GM12878 (cell line): ENCODE results near the gene GABARAPL2. TPM values are rescaled to one million over a fixed set of nuclear protein-coding genes. Genes with fewer than 3 reads are reported as not detected.

ENCODE experiments used
- ATAC-seq: fragments of 200-7000 bp; cut with Tn5 transposase; 3 replicates; pipeline ENCODE4 v1.9.1; 2020; ENCODE audit warnings: mild to moderate bottlenecking, moderate library complexity
- BruUV-seq: library from RNA; stranded (reverse); fragments of 400-500 nt; replicated peaks from 2 replicates; lab custom pipeline; 2021; lab: Mats Ljungman, UMichigan
- CTCF ChIA-PET: fragments of 300-600 bp; sonication (Branson Sonifier 250); formaldehyde crosslinking; extraction: SDS; loops from one replicate; lab custom pipeline; 2021; ENCODE audit warnings: inconsistent platforms; lab: Yijun Ruan, JAX
- POLR2A ChIA-PET: fragments of 350-600 bp; formaldehyde crosslinking; extraction: SDS; loops from one replicate; lab custom pipeline; 2021; ENCODE audit warnings: inconsistent platforms; lab: Charles Lee
- RAD21 ChIA-PET: fragments of 300-600 bp; sonication (Branson Sonifier 250); formaldehyde crosslinking; loops from one replicate; lab custom pipeline; 2023; ENCODE audit warnings: antibody characterized with exemption; ENCODE audit not compliant: unreplicated experiment; lab: Charles Lee
- SMC1A ChIA-PET: fragments of 300-600 bp; sonication (Branson Sonifier 250); formaldehyde crosslinking; loops from one replicate; lab custom pipeline; 2023; ENCODE audit not compliant: unreplicated experiment, uncharacterized antibody; lab: Charles Lee
- DNase-seq: peaks from one replicate; pipeline ENCODE4 v3.0.0-alpha.2; 2011; ENCODE audit warnings: low read depth, low spot score
- FAIRE-seq: peaks from 3 replicates; lab custom pipeline; 2011; peaks lifted over from hg19 to GRCh38; lab: Jason Lieb, UNC
- H2AFZ ChIP-seq: 2 replicates; pipeline ENCODE4 v1.6.0; 2011; ENCODE audit warnings: low read depth, low read length, control low read depth; ENCODE audit not compliant: control insufficient read depth
- H3K27ac ChIP-seq: 2 replicates; pipeline ENCODE4 v1.5.1; 2011; ENCODE audit warnings: control low read depth; ENCODE audit not compliant: control insufficient read depth, insufficient read depth
- H3K27me3 ChIP-seq, 2 experiments: replicated peaks in 1 of 2; 2 replicates each; pipeline versions ENCODE4 v1.6.0 to v1.6.1; 2011; ENCODE audit warnings: low read length in 1 of 2; ENCODE audit not compliant: control insufficient read depth in 2 of 2, insufficient read depth in 2 of 2
- H3K36me3 ChIP-seq, 2 experiments: 2 replicates each; pipeline ENCODE4 v1.5.1; 2011; ENCODE audit warnings: low read length in 1 of 2; ENCODE audit not compliant: control insufficient read depth in 2 of 2, insufficient read depth in 2 of 2
- H3K4me1 ChIP-seq: 2 replicates; pipeline ENCODE4 v1.6.1; 2011; ENCODE audit warnings: mild to moderate bottlenecking, low read length, moderate library complexity, mixed read lengths; ENCODE audit not compliant: control insufficient read depth, insufficient read depth
- H3K4me2 ChIP-seq: 2 replicates; pipeline ENCODE4 v1.6.0; 2011; ENCODE audit warnings: control low read depth; ENCODE audit not compliant: control insufficient read depth, insufficient read depth
- H3K4me3 ChIP-seq: fragments of 200-600 bp; sonication (generic); 2 replicates; pipeline ENCODE4 v1.5.1; 2016
- H3K79me2 ChIP-seq: 2 replicates; pipeline ENCODE4 v1.6.0; 2011; ENCODE audit warnings: low read length; ENCODE audit not compliant: control insufficient read depth, insufficient read depth
- H3K9ac ChIP-seq: 2 replicates; pipeline ENCODE4 v1.8.0; 2011; ENCODE audit warnings: low read length, control low read depth, mixed read lengths; ENCODE audit not compliant: control insufficient read depth, insufficient read depth
- H3K9me3 ChIP-seq: replicated peaks from 3 replicates; pipeline ENCODE4 v1.5.1; 2011; ENCODE audit warnings: mild to moderate bottlenecking, low read length; ENCODE audit not compliant: control insufficient read depth, insufficient read depth
- H4K20me1 ChIP-seq: 2 replicates; pipeline ENCODE4 v1.6.0; 2011; ENCODE audit not compliant: control insufficient read depth, insufficient read depth
- CEBPZ ChIP-seq: fragments of 150-350 bp; IDR thresholded peaks from 2 replicates; pipeline ENCODE4 v1.6.1; 2016; ENCODE audit warnings: low read depth, low read length
- CHD2 ChIP-seq: IDR thresholded peaks from 2 replicates; pipeline ENCODE4 v1.6.1; 2011; ENCODE audit warnings: low read depth, low read length, improper control_type of control experiment, borderline replicate concordance
- HDAC2 ChIP-seq: fragments of 200-600 bp; sonication (generic); IDR thresholded peaks from 2 replicates; pipeline ENCODE4 v1.6.1; 2017
- JUNB ChIP-seq: IDR thresholded peaks from 2 replicates; pipeline ENCODE4 v1.6.1; 2016; ENCODE audit warnings: antibody characterized with exemption, mild to moderate bottlenecking
- NFYB ChIP-seq: IDR thresholded peaks from 2 replicates; pipeline ENCODE4 v1.6.1; 2011; ENCODE audit warnings: low read depth, mild to moderate bottlenecking, low read length, improper control_type of control experiment, moderate library complexity; ENCODE audit not compliant: insufficient read depth
- POLR2AphosphoS2 ChIP-seq: IDR thresholded peaks from 2 replicates; pipeline ENCODE4 v1.6.1; 2011; ENCODE audit warnings: low read depth, mild to moderate bottlenecking, low read length, improper control_type of control experiment, moderate library complexity
- RELA ChIP-seq: fragments of 450-650 bp; IDR thresholded peaks from 2 replicates; pipeline ENCODE4 v1.8.0; 2014; ENCODE audit warnings: borderline replicate concordance; ENCODE audit not compliant: partially characterized antibody
- SP1 ChIP-seq: IDR thresholded peaks from one replicate; pipeline ENCODE4 v1.6.1; 2011; ENCODE audit warnings: low read depth, low read length
- SPI1 ChIP-seq: IDR thresholded peaks from 2 replicates; pipeline ENCODE4 v1.6.1; 2011; ENCODE audit warnings: low read depth, mild to moderate bottlenecking, low read length, moderate library complexity, borderline replicate concordance; ENCODE audit not compliant: insufficient read depth
- YBX1 ChIP-seq: fragments of 450-650 bp; IDR thresholded peaks from 2 replicates; pipeline ENCODE4 v1.6.1; 2016; ENCODE audit warnings: antibody characterized with exemption
- ZNF217 ChIP-seq: fragments of 450-650 bp; IDR thresholded peaks from 2 replicates; pipeline ENCODE4 v1.6.1; 2017; ENCODE audit warnings: antibody characterized with exemption, mild to moderate bottlenecking
- WGBS: methylation state at CpG from one replicate; pipeline ENCODE4 v1.1.6; 2016; ENCODE audit warnings: low lambda C conversion rate; ENCODE audit not compliant: insufficient replicate concordance, insufficient coverage; ENCODE audit errors: missing lambda C conversion rate; 5-methylcytosine and 5-hydroxymethylcytosine counted together
- in situ Hi-C: fragments of 300-500 bp; cut with MboI; formaldehyde crosslinking; loops from 9 replicates; pipeline ENCODE4 v1.14.3; 2018; ENCODE audit warnings: mixed read lengths
- intact Hi-C: fragments of 100-400 bp; cut with micrococcal nuclease; formaldehyde crosslinking; loops from one replicate; pipeline ENCODE4 v1.14.2; 2022; ENCODE audit not compliant: unreplicated experiment
- polyA plus RNA-seq, 11 experiments: library from polyadenylated mRNA; depleted of rRNA in 4 of 11; unstranded in 6 of 11; stranded (reverse) in 5 of 11; fragments of >200 nt; fragmentation: Nextera tagmentation in 4 of 11; fragmentation: Illumina TruSeq in 1 of 11; extraction: Ambion mirVana in 4 of 11; extraction: Trizol in 1 of 11; gene quantifications; 1 replicate in 1 of 11; 2 replicates in 10 of 11; pipeline versions ENCODE4 v1.2.1 to v1.2.3, GENCODE V29; 2011 to 2016; ENCODE audit warnings: inconsistent platforms in 2 of 11, missing spikeins in 2 of 11, low read depth in 1 of 11
- total RNA-seq, 4 experiments: library from RNA; depleted of rRNA in 3 of 4; stranded (reverse); fragments of >200 nt in 3 of 4; fragmentation: Illumina TruSeq in 1 of 4; extraction: Trizol in 1 of 4; gene quantifications; 2 replicates each; pipeline versions ENCODE4 v1.2.1 to v1.2.3, GENCODE V29; 2013 to 2021
- TF ChIP-seq, protein P1 (sequence below): fragments of 450-650 bp; IDR thresholded peaks from 2 replicates; pipeline ENCODE4 v1.6.1; 2017; ENCODE audit warnings: mild to moderate bottlenecking, low read depth, inconsistent platforms; ENCODE audit not compliant: poor library complexity, severe bottlenecking
- TF ChIP-seq, protein P2 (sequence below): fragments of 450-650 bp; IDR thresholded peaks from 2 replicates; pipeline ENCODE4 v1.6.1; 2017; ENCODE audit warnings: antibody characterized with exemption, mild to moderate bottlenecking, moderate library complexity
- TF ChIP-seq, protein P3 (sequence below): fragments of 450-650 bp; IDR thresholded peaks from 2 replicates; pipeline ENCODE4 v1.6.1; 2017; ENCODE audit warnings: mild to moderate bottlenecking

GABARAPL2 gene
- total and polyA plus RNA-seq, 10 of the 15 experiments (the other 5 are each of a cell fraction or from before 2014, with no cell fraction given), result 61.9 to 359 (median 128) TPM

DNA sequence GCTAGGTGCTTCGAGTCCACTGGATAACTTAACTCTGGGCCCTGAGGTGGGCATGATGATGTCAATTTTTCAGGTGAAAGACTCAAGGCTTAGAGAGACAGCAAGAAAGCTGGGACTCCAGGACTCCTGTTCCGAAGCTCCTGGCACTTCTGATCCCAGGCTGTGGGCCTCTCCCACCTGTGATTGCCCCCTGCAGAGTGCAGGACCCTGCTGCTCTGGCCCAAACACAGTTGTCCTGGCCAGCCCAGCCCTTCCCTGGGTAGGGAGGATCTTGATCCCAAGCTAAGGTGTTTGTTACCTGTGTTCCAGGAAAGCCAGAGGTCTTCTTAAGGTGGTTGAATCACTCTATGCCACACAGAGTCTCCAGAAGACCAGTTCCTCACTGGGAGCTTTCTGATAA lies 33.4 kb upstream of the GABARAPL2 start:
- DNase-seq (no peak), FAIRE-seq (no peak), ATAC-seq (no peak)
- WGBS, result 36% methylated on average over 2 of the region's 2 CpGs
- SMC1A ChIA-PET, result interaction anchor here (0.8 kb wide), 1 partner anchor 18 kb away, joined by 3 read pairs; no protein-coding TSS in a partner anchor
- CTCF ChIA-PET, result interaction anchor here (0.7 to 1.2 kb wide), 2 partner anchors 16 to 68 kb away, joined by 3 to 4 read pairs; partner anchors contain the start of gene TMEM170A
- Histone ChIP-seq H3K4me2 (no peak overlapping the region), H3K79me2 (no peaks in the 10 kb centered on the region), H3K9me3 (no peaks in the 10 kb centered on the region), H3K9ac (no peak overlapping the region), H3K4me1 (no peaks in the 10 kb centered on the region), H4K20me1 (no peaks in the 10 kb centered on the region), H3K27ac (no peak overlapping the region), H3K4me3 (no peak overlapping the region), H3K36me3 (no peaks in the 10 kb centered on the region), H3K27me3 (no peaks in the 10 kb centered on the region), H2AFZ (no peak overlapping the region)
- no TSS peak for BruUV-seq
- RAD21 ChIA-PET, result no interaction called here
- POLR2A ChIA-PET, result no interaction called here
- in situ Hi-C loops, result no loop called here
- intact Hi-C loops, result no loop called here
- TF ChIP-seq JUNB, result no peak
- TF ChIP-seq RELA, result no peak
- TF ChIP-seq SPI1, result no peak
- TF ChIP-seq, protein P1, sequence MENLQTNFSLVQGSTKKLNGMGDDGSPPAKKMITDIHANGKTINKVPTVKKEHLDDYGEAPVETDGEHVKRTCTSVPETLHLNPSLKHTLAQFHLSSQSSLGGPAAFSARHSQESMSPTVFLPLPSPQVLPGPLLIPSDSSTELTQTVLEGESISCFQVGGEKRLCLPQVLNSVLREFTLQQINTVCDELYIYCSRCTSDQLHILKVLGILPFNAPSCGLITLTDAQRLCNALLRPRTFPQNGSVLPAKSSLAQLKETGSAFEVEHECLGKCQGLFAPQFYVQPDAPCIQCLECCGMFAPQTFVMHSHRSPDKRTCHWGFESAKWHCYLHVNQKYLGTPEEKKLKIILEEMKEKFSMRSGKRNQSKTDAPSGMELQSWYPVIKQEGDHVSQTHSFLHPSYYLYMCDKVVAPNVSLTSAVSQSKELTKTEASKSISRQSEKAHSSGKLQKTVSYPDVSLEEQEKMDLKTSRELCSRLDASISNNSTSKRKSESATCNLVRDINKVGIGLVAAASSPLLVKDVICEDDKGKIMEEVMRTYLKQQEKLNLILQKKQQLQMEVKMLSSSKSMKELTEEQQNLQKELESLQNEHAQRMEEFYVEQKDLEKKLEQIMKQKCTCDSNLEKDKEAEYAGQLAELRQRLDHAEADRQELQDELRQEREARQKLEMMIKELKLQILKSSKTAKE, result no peak
- TF ChIP-seq YBX1, result no peak
- TF ChIP-seq NFYB, result no peak
- TF ChIP-seq ZNF217, result no peak
- TF ChIP-seq CEBPZ, result no peak
- TF ChIP-seq, protein P2, sequence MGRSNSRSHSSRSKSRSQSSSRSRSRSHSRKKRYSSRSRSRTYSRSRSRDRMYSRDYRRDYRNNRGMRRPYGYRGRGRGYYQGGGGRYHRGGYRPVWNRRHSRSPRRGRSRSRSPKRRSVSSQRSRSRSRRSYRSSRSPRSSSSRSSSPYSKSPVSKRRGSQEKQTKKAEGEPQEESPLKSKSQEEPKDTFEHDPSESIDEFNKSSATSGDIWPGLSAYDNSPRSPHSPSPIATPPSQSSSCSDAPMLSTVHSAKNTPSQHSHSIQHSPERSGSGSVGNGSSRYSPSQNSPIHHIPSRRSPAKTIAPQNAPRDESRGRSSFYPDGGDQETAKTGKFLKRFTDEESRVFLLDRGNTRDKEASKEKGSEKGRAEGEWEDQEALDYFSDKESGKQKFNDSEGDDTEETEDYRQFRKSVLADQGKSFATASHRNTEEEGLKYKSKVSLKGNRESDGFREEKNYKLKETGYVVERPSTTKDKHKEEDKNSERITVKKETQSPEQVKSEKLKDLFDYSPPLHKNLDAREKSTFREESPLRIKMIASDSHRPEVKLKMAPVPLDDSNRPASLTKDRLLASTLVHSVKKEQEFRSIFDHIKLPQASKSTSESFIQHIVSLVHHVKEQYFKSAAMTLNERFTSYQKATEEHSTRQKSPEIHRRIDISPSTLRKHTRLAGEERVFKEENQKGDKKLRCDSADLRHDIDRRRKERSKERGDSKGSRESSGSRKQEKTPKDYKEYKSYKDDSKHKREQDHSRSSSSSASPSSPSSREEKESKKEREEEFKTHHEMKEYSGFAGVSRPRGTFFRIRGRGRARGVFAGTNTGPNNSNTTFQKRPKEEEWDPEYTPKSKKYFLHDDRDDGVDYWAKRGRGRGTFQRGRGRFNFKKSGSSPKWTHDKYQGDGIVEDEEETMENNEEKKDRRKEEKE, result no peak
- TF ChIP-seq SP1, result no peak
- TF ChIP-seq HDAC2, result no peak
- TF ChIP-seq, protein P3, sequence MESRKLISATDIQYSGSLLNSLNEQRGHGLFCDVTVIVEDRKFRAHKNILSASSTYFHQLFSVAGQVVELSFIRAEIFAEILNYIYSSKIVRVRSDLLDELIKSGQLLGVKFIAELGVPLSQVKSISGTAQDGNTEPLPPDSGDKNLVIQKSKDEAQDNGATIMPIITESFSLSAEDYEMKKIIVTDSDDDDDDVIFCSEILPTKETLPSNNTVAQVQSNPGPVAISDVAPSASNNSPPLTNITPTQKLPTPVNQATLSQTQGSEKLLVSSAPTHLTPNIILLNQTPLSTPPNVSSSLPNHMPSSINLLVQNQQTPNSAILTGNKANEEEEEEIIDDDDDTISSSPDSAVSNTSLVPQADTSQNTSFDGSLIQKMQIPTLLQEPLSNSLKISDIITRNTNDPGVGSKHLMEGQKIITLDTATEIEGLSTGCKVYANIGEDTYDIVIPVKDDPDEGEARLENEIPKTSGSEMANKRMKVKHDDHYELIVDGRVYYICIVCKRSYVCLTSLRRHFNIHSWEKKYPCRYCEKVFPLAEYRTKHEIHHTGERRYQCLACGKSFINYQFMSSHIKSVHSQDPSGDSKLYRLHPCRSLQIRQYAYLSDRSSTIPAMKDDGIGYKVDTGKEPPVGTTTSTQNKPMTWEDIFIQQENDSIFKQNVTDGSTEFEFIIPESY, result no peak
- TF ChIP-seq CHD2, result no peak
- TF ChIP-seq POLR2AphosphoS2, result no peak
